Fibroblast of skin of back (primary cell): ENCODE measurements around the gene MMS19.
"Not testable (repeated sequence)": the region's sequence is repeated elsewhere in the genome, so short reads cannot be mapped to it uniquely, and the experiment has no call there.

ENCODE experiments used
- DNase-seq: peaks from one replicate; pipeline ENCODE4 v3.0.0-alpha.2; 2013

MMS19 gene

DNA sequence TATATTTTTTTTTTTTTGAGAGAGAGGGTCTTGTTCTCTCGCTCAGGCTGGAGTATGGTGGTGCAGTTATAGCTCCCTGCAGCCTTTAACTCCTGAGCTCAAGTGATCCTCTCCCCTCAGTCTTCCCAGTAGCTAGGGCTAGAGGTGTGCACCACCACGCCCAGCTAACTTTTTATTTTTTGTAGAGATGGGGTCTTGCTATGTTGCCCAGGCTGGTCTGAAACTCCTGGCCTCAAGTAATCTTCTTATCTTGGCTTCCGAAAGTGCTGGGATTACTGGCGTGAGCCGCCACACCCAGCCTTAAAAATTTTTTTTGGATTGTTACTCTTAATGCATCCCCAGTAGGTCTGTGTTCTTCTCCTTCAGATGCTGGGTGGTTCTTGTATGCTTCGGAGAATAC, 4.7 kb upstream of the MMS19 start:
- DNase-seq = no peak

DNA sequence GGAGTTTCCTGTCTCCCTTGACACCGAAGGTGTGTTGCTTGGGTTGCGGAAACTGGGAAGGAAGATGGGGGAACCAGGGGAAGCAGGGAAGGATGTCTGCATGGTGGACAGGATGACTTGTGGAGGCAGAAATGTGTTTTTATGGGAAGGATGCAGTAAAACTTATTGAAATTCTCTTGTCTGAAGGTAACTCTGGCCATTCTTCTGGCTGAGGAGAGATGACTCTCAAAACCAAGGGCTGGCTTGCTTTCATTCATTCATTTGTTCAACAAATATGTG, 2.0 kb upstream of the MMS19 start:
- DNase-seq = no peak

DNA sequence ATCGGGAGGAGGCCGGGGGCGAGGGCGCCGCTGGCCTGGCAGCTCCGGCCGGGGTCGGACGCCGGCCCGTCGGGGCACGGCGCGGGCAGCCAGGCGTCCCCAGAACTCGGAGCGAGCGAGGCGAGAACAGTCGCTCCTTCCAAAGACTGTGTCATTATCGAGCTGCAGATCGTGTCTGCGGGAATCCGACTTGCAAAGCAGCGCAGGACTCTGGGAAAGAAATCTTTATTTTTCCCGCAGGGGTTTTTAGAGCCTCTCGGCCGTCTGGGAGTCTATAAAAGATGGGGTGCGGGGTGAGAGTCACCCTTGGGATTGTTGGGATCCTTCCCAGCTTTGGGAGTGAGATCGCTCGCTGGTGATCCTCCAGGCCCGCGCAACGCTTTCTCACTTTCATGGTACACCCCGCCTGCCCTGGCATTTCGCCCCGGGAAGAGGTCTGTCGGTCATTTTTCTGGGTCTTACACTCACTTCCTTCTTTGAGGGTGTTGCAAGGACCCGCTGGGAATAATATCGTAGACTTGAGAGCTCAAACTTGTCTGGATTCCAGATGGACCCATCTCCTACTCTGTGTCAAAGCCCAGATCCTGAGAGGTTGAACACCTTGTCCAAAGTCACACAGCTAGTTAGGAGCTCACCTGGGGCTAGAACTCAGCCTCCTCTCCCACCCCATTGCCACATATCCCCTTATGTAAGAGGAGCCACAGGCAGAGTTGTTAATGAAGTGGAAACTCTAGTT, 1.5 kb upstream of the MMS19 start:
- DNase-seq = peak; percentile 52

DNA sequence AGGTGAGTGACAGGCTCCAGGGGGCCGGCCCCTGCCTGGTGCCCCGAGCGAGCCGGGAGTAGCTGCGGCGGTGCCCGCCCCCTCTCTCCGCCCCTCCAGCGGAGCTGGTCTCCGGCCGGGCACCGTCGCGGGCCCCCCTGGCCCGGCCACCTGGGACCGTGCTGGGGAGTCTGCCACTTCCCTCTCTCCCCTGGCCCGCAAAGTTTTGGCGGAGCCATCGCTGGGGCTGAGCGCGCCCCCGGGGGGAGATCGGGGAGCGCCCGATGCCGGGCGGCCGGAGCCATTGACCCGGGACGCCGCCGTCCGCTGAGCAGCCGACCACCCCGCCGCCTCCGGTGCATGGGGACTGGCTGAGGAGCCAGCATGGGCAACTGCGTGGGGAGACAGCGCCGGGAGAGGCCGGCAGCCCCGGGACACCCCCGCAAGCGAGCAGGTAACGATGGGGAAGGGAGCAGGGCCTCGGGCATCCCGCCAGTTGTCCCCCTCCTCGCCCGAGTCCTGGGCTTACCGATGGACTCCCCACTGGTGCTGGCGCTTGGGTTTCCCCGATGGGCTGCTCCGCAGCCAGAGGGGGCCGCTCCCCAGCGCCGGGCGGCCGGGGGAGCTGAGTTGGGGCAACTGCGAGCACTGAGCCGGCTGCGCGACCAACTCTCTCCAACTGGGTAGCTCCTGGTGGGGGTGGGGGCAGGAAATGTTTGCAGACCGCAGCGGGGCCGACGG, 779 bp upstream of the MMS19 start, which contains the start of gene UBTD1:
Gene UBTD1 (plus strand): TSS at position 84 of the 720 bp plus-strand sequence. CDS start 280 bp downstream, at position 364.
- DNase-seq = peak; percentile 64

DNA sequence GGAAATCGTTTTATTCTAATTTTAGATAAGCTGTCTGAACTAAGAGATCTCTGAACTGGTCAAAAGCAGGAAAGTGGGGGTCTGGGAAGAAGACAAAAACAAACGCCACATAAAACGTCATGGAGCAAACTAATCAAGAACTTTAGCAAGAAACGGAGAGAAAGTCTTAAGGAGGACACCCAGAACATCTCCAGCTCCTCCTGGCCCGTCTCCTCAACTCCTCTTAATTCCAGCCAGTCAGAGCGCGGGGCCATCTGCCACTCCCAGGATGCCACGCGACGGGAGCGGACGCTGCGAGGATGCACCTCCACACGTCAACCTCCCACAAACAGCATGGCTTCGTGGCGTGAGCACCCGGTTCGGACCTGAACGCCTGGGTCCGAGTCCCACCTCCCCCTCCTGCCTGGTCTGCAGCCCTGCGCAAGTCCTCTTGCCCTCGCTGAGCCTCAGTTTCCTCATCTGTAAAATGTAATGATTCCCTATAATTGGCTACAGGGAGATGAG, 598 bp downstream of the MMS19 start:
- DNase-seq = peak; percentile 82

DNA sequence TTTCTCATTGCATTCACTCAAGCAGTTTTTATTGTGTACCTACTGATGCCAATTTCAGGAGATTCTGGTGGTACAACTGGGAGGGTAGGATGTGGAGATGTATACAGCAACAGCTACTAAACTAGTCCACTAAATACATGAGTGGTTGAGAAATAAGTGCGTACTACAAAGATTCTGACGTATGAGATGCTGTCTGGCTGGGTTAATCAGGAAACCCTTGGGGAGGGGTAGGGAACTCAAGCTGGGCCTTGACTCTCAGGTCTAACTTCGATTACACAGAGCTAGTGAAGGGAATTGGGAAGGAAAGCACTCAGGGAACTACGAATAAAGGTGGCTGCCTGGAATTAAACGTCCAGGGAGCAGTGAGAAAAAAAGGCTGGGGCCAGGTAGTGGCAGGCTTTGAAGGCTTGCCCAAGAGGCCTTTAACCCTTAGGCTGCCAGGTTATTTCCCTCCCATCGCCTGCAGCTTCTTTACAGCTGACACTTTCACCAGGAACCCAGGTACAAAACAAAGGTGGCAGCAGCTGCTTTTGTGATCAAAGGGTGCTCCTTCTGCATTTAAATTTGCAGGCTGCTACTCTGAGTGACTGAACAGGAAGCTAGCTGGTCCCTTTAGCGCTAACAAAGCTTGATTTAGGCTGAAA, 3.2 kb downstream of the MMS19 start:
- DNase-seq = no peak

DNA sequence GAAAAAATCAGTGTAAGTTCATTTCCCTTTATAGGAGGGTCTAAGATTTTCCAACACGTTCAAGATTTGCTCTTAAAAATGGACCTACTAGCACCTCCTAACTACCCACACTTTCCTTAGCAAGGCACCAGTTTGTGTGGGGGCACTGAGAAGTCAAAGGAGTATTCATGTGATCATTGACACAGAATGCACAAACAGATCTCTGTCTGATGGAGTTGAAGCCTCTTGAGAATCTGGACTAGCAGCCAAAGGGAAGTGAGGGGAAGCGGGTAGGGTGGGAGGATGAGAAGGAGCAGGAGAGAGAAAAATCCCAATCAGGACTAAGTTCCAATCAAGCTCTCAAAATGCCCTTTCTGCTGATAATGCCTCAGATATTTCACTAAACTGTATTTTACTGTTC, 4.1 kb downstream of the MMS19 start:
- no peak for DNase-seq

DNA sequence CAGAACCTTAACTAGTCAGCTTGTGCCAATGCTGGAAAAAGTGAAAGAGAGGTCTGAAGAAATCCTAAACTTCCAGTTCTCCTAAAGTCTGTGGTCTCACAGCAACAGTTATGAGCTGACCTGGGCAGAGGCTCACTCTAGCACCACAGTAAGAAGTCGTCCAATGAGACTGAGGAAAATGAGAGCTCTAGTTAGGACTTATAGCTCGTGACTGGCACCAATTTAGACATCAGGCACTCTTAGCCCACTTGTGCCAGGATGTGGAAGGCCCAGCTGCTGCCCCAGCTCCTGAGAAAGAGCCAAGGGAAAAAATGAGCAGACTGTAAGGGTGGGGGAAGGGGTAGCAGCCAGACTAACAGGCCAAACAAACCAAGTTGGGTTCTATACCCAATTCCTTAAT, 7.6 kb downstream of the MMS19 start:
- no peak for DNase-seq

DNA sequence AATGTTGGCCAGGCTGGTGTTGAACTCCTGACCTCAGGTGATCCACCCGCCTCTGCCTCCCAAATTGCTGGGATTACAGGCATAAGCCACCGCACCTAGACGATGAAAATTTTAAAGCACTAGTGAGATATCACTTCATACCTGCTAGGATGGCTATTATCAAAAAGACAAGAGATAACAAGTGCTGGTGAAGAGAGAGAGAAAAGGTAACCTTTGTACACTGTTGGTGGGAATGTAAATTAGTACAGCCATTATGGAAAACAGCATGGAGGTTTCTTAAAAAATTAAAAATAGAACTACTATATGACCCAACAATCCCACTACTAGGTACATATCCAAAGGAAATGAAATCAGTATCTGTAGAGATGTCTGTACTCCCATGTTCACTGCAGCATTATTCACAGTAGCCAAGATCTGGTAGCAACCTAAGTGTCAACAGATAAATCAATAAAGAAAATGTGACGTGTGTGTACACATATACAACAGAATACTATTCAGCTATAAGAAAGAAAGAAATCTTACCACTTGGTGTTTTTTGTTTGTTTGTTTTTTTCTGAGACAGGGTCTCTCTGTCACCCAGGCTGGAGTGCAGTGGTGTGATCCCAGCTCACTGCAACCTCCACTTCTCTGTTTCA, 12.5 kb downstream of the MMS19 start:
- DNase-seq = no peak

DNA sequence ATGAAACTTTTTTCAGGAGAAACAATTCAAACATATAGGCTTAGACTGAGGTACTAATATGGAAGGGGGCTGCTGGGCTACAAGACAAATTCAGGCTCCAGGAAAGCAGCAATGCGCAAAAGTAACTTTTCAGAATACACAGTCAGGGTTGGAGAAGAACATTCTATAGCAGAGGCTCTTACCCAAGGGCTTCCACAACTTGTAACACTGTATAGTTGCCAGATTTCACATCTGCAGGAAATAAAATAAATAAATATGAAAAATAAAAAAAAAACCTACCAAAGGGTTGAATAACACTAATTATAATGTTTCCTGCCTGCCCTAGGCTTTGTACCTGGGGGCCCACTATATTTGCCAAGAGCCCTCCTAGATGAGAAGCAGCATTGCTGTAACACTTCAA, 14.3 kb downstream of the MMS19 start:
- DNase-seq = no peak

DNA sequence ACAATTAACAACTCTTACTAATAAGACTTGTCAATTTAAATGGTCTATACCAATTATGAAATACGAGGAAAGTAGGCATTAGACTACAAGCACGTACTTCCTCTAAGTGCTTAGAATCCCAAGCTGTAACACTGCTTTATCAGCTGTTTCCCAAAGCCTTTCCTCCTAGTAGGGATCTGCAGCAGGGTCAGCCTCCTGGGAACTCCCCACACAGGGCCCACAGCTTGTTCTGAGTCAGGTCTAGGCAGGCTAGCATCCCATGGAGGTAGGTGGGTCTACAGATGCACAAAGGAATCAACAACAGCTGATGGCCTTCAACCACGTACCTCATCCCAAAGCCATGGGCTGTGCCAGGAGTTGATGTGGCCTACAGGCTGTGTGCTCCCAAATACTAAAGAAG, 14.7 kb downstream of the MMS19 start:
- DNase-seq = no peak

DNA sequence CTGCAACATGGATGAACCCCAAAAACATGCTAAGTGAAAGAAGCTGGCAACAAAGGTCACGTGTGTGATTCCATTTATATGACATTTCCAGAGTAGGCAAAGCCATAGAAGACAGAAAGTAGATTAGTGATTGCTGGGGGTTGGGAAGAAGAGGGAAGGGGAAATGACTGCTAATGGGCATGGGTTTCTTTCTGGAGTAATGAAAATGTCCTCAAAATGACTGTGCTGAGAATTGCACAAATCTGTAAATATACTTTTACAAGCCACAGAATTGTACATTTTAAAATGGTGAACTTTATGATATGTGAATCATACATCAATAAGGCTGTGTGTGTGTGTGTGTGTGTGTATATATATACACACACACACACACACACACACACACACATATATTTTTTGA, 15.8 kb downstream of the MMS19 start:
- DNase-seq = no peak

DNA sequence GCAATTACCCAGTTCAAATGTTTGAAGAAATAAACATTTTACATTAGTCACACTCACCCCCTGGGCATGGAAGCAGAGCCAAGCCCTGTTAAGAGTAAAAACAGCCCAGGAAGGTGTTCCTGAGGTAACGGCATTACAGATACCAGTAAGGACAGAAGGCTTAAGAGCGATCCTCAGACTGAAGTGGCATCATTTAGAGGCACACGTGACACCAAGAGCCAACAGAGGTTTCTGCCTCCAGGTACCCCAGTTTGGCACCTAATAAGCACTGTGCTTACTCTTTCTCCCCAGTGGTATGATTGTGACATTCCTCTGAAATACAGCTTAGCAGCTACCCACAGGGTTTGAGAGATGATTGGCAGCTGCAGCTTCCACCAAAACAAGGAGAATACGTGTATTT, 17.2 kb downstream of the MMS19 start:
- DNase-seq = no peak

DNA sequence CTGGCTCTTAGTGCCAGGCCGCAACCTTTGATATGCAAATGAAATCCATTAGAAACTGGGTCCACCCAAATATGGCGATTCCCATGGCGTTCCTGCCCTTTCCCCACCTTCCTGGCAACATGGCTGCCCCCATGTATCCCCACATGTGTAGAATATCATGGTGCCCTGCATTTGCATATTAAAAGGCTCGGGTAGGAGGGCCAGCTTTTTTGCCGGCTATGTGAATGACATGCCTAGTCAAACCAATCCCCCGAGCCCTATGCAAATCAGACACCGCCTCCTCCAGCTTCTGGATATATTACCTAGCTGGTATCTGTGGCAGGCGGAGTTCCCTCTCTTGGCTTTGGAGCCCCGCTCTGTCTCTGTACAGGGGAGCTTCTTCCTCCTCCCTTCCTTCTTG, 18.3 kb downstream of the MMS19 start:
- no peak for DNase-seq

DNA sequence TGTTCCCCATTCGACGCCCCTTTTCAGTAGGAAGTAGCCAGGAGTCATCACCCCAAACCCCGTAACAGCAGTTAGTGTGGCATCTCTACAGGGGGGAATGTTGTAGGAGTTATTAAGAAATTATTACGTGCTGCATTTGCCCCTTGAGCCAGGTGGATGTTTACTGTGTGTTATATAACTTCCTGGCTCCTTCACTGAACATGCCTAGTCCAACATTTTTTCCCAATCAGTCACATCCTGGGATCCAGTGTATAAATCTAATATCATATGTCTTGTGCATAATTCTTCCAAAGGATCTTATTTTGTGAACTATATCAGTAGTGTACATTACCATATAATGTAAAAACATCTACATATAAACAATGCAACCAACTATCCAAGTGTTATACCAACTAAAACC, 18.8 kb downstream of the MMS19 start:
- peak; percentile 16 for DNase-seq

DNA sequence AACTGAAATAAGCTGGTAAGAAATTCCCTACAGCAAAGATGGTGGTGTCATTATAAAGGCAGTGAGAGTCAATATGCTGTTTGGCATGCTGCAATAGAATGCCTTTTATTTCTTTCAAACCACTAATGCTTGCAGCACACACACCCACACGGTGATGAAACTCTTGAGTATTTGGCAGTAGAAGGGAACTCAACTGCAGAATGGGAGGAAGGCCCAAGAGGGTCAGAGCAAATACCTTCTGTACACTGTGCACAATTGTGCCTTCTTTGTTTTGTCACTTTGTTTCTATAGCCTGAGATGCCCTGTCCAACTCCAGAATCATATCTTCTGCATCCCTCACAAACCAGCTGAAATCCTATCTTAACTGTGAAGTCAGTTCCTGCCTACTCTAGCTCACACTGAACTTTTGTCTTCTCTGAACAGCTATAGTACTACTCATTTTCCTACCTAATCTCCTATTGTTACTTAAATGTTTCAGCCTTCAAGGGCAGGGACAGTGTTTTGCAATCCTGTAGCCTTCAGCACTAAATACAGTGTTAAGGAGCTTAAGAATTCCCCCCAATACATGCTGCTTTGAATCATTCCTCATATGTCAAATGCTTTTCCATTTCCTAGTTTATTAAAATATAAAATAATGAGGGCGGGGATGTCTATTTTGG, 22.2 kb downstream of the MMS19 start:
- no peak for DNase-seq

DNA sequence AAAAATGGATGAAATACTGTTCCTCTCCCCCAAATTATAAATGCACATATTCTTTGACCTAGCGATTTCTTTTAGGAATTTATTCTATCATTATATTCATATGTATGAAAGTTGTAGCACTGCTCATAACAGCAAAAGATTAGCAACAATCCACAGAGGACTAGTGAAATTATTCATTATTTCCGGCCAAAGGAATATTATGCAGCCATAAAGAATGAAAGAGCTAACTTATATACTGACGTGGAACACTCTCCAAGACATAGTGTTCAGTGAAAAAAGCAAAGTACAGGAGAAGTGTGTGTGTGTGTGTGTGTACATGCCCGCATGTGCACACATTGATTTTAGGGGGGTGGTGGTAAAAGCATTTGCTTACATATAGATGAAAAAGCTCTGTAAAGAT, 23.3 kb downstream of the MMS19 start:
- DNase-seq = no peak

DNA sequence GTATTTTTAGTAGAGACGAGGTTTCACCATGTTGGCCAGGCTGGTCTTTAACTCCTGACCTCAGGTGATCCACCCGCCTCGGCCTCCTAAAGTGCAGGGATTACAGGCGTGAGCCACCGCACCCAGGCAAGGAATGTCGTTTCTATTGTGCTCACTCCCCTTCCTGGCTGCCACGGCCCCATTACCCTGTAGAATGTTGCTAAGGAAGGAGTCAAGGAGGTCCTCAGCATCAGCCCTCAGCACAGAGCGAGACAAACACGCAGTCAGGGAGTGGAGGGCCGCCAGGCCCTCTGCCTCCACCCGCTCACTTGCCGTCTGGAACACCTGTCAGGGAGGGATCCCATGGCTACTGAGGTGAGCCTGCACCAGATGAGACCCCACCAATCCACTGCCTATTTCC, 29.4 kb downstream of the MMS19 start:
- DNase-seq = not testable (repeated sequence)

DNA sequence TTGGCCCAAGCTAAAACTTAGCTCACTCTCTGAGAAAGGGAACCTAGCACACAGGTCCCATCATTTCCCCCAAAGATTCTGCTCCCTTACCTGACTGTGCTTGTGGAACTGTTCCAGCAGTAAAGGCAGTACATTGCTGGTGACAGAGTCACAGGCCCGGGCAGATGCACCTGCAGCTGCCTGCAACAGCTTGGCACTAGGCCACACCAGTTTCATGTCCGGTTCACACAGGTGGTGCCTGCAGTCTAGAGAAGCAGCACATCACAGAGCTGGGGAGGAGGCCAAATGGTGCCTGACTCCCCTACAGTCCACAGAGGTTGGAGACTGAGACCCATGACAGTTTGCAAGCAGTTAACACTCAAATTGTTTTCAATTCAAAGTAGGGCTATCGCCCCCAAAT, 30.1 kb downstream of the MMS19 start:
- no peak for DNase-seq

DNA sequence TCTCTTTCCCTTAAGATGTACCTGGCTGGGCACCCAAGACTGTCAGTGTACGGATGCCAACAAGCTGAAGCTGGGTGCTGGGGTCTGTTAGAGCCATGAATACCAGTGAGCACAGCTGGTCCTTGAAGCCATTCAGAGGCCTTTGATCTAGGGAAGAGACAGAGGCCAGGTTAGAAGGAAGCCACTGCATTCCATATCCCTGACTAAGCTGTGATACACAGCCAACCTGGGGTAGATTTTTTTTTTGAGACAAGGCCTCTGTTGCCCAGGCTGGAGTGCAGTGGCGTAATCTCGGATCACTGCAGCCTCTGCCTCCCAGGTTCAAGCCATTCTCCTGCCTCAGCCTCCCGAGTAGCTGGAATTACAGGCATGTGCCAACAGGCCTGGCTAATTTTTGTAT, 31.5 kb downstream of the MMS19 start:
- no peak for DNase-seq

DNA sequence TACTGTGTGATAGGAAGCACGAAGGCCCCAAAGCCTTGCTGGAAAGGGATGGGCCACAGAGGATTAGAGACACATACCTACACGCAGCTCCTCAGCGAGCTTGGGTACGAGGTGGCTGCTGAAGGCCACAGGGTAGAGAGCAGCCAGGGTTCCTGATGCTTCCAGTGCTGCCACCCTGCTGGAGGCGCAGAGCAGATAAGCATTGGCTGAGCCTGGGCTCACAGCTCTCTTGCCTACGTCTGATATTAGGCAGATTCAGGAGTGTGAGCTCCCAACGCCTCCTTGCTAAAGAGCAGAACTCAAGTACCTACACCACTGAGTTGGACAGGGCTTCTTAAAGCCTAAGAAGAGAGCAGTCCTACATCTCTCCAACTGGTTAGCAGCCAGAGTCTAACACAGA, 32.2 kb downstream of the MMS19 start:
- no peak for DNase-seq

DNA sequence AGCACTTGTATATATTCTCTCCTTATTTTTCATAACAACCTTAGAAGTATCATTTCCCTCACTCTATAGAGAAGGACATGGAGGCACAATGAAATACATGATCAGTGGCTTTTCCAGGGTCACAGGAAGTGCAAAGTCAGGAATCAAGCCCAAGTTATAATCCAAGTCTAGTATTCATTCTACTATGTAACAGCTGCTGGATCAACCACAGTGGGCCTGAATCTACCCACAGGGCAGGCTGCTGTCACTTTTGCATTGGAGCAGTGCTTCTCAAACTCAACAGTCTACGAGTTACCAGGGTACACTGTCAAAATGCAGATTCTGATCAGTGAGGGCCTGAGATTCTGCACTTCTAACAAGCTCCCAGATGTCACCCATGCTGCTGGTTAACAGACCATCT, 34.0 kb downstream of the MMS19 start:
- no peak for DNase-seq
